ENCODE measurements around the gene MLYCD.

Gene MLYCD

DNA sequence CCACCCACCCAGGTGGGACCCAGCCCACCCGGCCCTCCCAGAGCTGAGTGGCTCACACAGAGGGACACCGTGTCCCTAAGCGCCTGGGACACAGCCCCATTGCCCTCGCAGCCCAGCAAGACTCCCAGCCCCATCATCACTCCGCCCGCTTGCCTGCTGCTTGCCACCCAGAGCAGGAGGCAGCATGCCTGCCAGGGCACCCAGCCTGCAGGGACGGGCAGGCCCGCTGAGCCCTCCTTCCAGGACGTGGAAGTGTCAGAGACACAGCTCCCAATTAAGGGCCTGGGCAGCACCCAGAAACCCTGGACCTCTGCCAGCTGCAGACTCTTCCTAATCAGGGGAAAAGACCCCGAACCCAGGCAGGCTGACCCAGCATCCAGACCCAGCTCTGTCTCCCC, 36.9 kb downstream of the MLYCD start:
- TF ChIP-seq, protein P1, sequence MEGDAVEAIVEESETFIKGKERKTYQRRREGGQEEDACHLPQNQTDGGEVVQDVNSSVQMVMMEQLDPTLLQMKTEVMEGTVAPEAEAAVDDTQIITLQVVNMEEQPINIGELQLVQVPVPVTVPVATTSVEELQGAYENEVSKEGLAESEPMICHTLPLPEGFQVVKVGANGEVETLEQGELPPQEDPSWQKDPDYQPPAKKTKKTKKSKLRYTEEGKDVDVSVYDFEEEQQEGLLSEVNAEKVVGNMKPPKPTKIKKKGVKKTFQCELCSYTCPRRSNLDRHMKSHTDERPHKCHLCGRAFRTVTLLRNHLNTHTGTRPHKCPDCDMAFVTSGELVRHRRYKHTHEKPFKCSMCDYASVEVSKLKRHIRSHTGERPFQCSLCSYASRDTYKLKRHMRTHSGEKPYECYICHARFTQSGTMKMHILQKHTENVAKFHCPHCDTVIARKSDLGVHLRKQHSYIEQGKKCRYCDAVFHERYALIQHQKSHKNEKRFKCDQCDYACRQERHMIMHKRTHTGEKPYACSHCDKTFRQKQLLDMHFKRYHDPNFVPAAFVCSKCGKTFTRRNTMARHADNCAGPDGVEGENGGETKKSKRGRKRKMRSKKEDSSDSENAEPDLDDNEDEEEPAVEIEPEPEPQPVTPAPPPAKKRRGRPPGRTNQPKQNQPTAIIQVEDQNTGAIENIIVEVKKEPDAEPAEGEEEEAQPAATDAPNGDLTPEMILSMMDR (IDR thresholded peaks at IDR 0.05; ENCODE audit: low read depth, low read length, missing control alignments), result no peak
- DNase-seq, result no peak
- no peak overlapping the region for H3K27ac ChIP-seq
- no peaks in the 10 kb centered on the region for H3K27me3 ChIP-seq (replicated peaks)
- no peak overlapping the region for H3K4me3 ChIP-seq (ENCODE audit: low read depth, low read length)
- H3K36me3 ChIP-seq (replicated peaks), result no peaks in the 10 kb centered on the region
- in situ Hi-C loops (cut with HindIII; ENCODE audit: low pct_ligation_motif_present, low sequenced_read_pairs), result no loop called here

DNA sequence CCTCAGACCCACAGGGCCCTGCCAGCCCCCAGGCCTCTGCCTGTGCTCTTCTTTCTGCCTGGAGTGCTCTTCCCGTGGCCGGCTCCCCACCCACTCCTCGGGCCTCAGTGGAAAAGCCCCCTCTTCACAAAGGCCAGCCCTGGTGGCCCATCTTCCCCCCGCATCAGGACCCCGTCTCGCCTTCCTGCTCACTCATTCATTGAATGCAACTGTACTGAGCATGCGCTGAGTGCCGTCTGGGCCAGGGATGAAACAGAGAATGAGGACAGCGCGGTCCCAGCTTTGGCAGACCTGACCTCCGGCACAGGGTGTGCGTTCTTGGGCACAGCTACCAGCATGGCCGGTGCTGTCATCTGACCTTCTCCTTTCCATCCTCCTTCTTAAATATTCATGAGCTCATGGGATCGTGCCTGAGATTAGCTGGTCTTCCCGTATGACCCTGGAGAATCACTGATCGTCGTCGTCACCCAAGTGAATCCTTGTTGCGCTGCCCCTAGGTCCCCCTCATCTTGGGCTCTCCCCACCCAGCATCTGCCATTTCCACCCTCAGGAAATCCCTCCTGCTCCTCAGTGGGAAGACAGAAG, 37.8 kb downstream of the MLYCD start:
- in situ Hi-C loops (cut with HindIII; ENCODE audit: low pct_ligation_motif_present, low sequenced_read_pairs), result no loop called here
- TF ChIP-seq, protein P1 (IDR thresholded peaks at IDR 0.05; ENCODE audit: low read depth, low read length, missing control alignments), result no peak
- DNase-seq, result no peak
- Histone ChIP-seq H3K4me3 (ENCODE audit: low read depth, low read length) (no peak overlapping the region), H3K36me3 (replicated peaks) (no peaks in the 10 kb centered on the region), H3K27ac (no peak overlapping the region), H3K27me3 (replicated peaks) (no peaks in the 10 kb centered on the region)

DNA sequence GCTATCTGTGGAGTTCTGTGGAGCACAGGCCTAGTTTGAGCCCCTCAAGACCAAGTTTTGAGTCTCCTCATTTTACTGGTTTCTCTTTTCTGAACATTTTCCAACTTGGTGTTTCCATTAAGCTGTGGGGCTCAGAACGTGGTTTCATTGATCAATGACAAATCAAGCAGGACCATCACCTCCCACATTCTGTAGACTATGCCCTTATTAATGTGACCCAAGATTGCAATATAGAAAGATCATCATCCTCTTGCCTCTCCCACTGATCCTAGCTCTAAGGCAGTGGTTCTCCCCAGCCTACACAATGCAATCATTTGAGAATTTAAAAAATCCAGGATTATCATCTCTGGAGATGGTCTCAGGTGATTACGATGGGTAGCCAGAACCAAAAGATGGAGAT, 38.4 kb downstream of the MLYCD start:
- no peak overlapping the region for H3K4me3 ChIP-seq (ENCODE audit: low read depth, low read length)
- TF ChIP-seq, protein P1 (IDR thresholded peaks at IDR 0.05; ENCODE audit: low read depth, low read length, missing control alignments), result no peak
- in situ Hi-C loops (cut with HindIII; ENCODE audit: low pct_ligation_motif_present, low sequenced_read_pairs), result no loop called here
- no peak overlapping the region for H3K27ac ChIP-seq
- no peak for DNase-seq
- no peaks in the 10 kb centered on the region for H3K27me3 ChIP-seq (replicated peaks)
- no peaks in the 10 kb centered on the region for H3K36me3 ChIP-seq (replicated peaks)

DNA sequence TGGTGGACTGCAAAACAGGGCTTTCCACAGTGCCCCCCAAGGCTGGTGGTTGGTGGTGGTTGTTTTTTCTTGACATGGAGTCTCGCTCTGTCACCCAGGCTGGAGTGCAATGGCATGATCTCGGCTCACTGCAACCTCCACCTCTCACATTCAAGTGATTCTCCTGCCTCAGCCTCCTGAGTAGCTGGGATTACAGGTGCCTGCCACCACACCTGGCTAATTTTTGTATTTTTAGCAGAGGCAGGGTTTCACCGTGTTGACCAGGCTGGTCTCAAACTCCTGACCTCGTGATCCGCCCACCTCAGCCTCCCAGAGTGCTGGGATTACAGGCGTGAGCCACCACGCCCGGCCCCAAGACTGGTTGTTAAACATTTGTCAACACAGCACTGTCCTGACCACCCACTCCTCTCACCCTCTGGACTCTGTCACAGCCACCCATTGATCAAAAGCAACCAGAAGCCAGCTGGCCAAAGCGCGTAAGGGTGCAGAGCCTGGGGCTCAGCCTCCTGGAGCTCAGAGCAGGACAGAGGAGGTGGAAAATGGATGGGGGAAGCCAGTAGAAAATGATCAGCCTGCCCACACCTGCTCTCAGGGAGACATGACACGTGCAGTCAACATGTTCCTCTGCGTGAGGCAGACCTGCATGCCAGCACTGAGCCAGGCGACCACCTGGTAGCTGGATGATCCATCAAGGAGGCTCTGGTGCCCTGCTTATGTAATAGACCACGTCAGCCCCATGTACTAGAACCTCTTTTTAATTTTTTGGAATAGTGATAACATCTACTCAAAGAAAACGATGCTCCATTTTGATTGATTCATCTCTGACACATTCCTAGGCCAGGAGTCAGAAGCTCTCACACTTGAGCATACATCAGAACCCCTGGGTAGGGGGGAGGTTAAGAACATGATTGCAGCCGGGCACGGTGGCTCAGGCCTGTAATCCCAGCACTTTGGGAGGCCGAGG, 39.3 kb downstream of the MLYCD start:
- H3K4me3 ChIP-seq (ENCODE audit: low read depth, low read length), result no peak overlapping the region
- TF ChIP-seq, protein P1 (IDR thresholded peaks at IDR 0.05; ENCODE audit: low read depth, low read length, missing control alignments), result no peak
- no peak for DNase-seq
- H3K27me3 ChIP-seq (replicated peaks), result no peaks in the 10 kb centered on the region
- in situ Hi-C loops (cut with HindIII; ENCODE audit: low pct_ligation_motif_present, low sequenced_read_pairs), result no loop called here
- H3K27ac ChIP-seq, result no peak overlapping the region
- no peaks in the 10 kb centered on the region for H3K36me3 ChIP-seq (replicated peaks)

DNA sequence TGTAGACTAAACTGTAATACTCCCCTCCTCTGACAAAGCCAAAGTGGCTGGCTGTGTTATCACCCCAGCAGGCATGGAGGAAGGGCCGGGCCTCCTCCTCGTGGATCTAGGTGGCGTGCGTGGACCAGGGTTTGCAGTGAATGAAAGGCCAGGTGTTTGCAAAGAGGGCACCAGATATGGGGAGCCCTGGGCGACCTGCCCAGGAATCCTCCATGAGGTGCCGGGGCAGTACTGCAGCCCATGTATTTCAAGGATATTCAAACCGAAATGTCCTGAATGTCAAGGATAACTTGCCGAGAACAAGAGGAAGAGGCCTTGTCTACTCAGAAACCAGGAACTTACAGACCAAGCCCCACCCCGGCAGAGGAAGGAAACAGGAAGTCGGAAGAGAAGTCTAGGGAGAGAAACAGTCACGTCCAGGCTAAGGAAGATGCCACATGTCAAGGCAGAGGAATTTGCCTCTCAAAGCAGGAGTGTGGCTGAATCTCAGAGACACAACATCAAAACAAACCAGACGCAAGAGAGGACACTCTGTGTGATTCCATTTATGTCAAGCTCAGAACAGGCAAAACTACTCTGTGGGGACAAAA, 40.4 kb downstream of the MLYCD start:
- Histone ChIP-seq H3K27me3 (replicated peaks) (no peaks in the 10 kb centered on the region), H3K36me3 (replicated peaks) (no peaks in the 10 kb centered on the region), H3K27ac (no peak overlapping the region), H3K4me3 (ENCODE audit: low read depth, low read length) (no peak overlapping the region)
- in situ Hi-C loops (cut with HindIII; ENCODE audit: low pct_ligation_motif_present, low sequenced_read_pairs), result no loop called here
- TF ChIP-seq, protein P1 (IDR thresholded peaks at IDR 0.05; ENCODE audit: low read depth, low read length, missing control alignments), result no peak
- no peak for DNase-seq
